ENCODE measurements around the gene AFAP1L2.

GRCh38 chr10:114404171-114405010 lies at the start of gene AFAP1L2:
- TF ChIP-seq, protein P1, sequence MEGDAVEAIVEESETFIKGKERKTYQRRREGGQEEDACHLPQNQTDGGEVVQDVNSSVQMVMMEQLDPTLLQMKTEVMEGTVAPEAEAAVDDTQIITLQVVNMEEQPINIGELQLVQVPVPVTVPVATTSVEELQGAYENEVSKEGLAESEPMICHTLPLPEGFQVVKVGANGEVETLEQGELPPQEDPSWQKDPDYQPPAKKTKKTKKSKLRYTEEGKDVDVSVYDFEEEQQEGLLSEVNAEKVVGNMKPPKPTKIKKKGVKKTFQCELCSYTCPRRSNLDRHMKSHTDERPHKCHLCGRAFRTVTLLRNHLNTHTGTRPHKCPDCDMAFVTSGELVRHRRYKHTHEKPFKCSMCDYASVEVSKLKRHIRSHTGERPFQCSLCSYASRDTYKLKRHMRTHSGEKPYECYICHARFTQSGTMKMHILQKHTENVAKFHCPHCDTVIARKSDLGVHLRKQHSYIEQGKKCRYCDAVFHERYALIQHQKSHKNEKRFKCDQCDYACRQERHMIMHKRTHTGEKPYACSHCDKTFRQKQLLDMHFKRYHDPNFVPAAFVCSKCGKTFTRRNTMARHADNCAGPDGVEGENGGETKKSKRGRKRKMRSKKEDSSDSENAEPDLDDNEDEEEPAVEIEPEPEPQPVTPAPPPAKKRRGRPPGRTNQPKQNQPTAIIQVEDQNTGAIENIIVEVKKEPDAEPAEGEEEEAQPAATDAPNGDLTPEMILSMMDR (IDR thresholded peaks at IDR 0.05; ENCODE audit: low read length): no peak
- TF ChIP-seq EZH2 (optimal IDR thresholded peaks at IDR 0.05; ENCODE audit: low read depth, low read length): no peak
